BE2C (cell line): ENCODE data around the gene COL13A1.

Source experiments
- DNase-seq: peaks from one replicate; pipeline ENCODE4 v3.0.0-alpha.2; 2020
- H3K27me3 ChIP-seq: fragments of 250-450 bp; sonication (Bioruptor Pico); 2 replicates; pipeline ENCODE4 v1.5.1; 2020; ENCODE audit warnings: mild to moderate bottlenecking
- H3K36me3 ChIP-seq: fragments of 250-450 bp; sonication (Bioruptor Pico); 2 replicates; pipeline ENCODE4 v1.5.1; 2020; ENCODE audit warnings: mild to moderate bottlenecking
- H3K4me1 ChIP-seq: fragments of 250-450 bp; sonication (Bioruptor Pico); 2 replicates; pipeline ENCODE4 v1.5.1; 2020
- H3K4me3 ChIP-seq: 2 replicates; pipeline ENCODE4 v1.5.1; 2011; ENCODE audit warnings: low read depth, low read length
- H3K9me3 ChIP-seq: fragments of 250-450 bp; sonication (Bioruptor Pico); 2 replicates; pipeline ENCODE4 v1.5.1; 2020
- CTCF ChIP-seq: IDR thresholded peaks from 2 replicates; pipeline ENCODE4 v1.5.1; 2012; ENCODE audit warnings: mild to moderate bottlenecking, low read depth, low read length

Gene COL13A1

GRCh38 chr10:69956741-69957230, 155.1 kb downstream of the COL13A1 start:
- no peaks in the 10 kb centered on the region for H3K36me3 ChIP-seq
- DNase-seq, result no peak
- TF ChIP-seq CTCF, result no peak
- H3K4me3 ChIP-seq, result no peak overlapping the region
- H3K27me3 ChIP-seq, result no peaks in the 10 kb centered on the region
- no peaks in the 10 kb centered on the region for H3K4me1 ChIP-seq
- H3K9me3 ChIP-seq, result no peaks in the 10 kb centered on the region

GRCh38 chr10:69957241-69957885, 155.7 kb downstream of the COL13A1 start:
- Histone ChIP-seq H3K4me1 (no peaks in the 10 kb centered on the region), H3K4me3 (no peak overlapping the region), H3K27me3 (no peaks in the 10 kb centered on the region), H3K36me3 (no peaks in the 10 kb centered on the region), H3K9me3 (no peaks in the 10 kb centered on the region)
- DNase-seq, result no peak
- TF ChIP-seq CTCF, result no peak

GRCh38 chr10:69957886-69958555, 156.3 kb downstream of the COL13A1 start:
- no peak for DNase-seq
- peak; percentile 96 for TF ChIP-seq CTCF
- no peaks in the 10 kb centered on the region for H3K4me1 ChIP-seq
- no peak overlapping the region for H3K4me3 ChIP-seq
- H3K36me3 ChIP-seq, result no peaks in the 10 kb centered on the region
- no peaks in the 10 kb centered on the region for H3K27me3 ChIP-seq
- H3K9me3 ChIP-seq, result no peaks in the 10 kb centered on the region

GRCh38 chr10:69958556-69958902, 156.8 kb downstream of the COL13A1 start:
- no peaks in the 10 kb centered on the region for H3K4me1 ChIP-seq
- H3K4me3 ChIP-seq, result no peak overlapping the region
- no peaks in the 10 kb centered on the region for H3K27me3 ChIP-seq
- H3K9me3 ChIP-seq, result no peaks in the 10 kb centered on the region
- DNase-seq, result no peak
- TF ChIP-seq CTCF, result no peak
- no peaks in the 10 kb centered on the region for H3K36me3 ChIP-seq

GRCh38 chr10:69959911-69960310, 158.2 kb downstream of the COL13A1 start:
- Histone ChIP-seq H3K4me1 (no peaks in the 10 kb centered on the region), H3K27me3 (no peaks in the 10 kb centered on the region), H3K36me3 (no peaks in the 10 kb centered on the region), H3K4me3 (no peak overlapping the region), H3K9me3 (no peaks in the 10 kb centered on the region)
- no peak for TF ChIP-seq CTCF
- DNase-seq, result no peak

- Histone ChIP-seq H3K36me3 (no peaks in the 10 kb centered on the region), H3K27me3 (no peaks in the 10 kb centered on the region), H3K4me3 (no peak overlapping the region), H3K9me3 (no peaks in the 10 kb centered on the region), H3K4me1 (no peaks in the 10 kb centered on the region)
- no peak for DNase-seq
- no peak for TF ChIP-seq CTCF
Measured at GRCh38 chr10:69960606-69960987, 158.9 kb downstream of the COL13A1 start.
